Loucy (cell line): ENCODE results near the gene ABCC8.

ENCODE experiments used
- H2AFZ ChIP-seq: fragments of 200-600 bp; sonication (generic); 2 replicates; pipeline ENCODE4 v1.6.0; 2016; ENCODE audit warnings: antibody characterized with exemption, mild to moderate bottlenecking, low read length, moderate library complexity
- H3F3A ChIP-seq: fragments of 200-600 bp; 2 replicates; pipeline ENCODE4 v1.6.0; 2016; ENCODE audit warnings: antibody characterized with exemption, low read depth, mild to moderate bottlenecking
- H3K27me3 ChIP-seq: fragments of 200-600 bp; sonication (generic); 2 replicates; pipeline ENCODE4 v1.6.1; 2014; ENCODE audit warnings: low read length, mild to moderate bottlenecking; ENCODE audit not compliant: insufficient read depth, poor library complexity, severe bottlenecking
- H3K36me3 ChIP-seq: fragments of 200-600 bp; sonication (generic); 2 replicates; pipeline ENCODE4 v1.6.1; 2016; ENCODE audit warnings: low read length; ENCODE audit not compliant: insufficient read depth
- H3K4me1 ChIP-seq: fragments of 200-600 bp; sonication (generic); 2 replicates; pipeline ENCODE4 v1.5.1; 2014; ENCODE audit warnings: low read length, mild to moderate bottlenecking; ENCODE audit not compliant: insufficient read depth, poor library complexity, severe bottlenecking
- H3K4me2 ChIP-seq: fragments of 200-600 bp; sonication (generic); 2 replicates; pipeline ENCODE4 v1.6.0; 2014; ENCODE audit warnings: antibody characterized with exemption, low read length, low read depth, mild to moderate bottlenecking; ENCODE audit not compliant: poor library complexity, severe bottlenecking
- H3K4me3 ChIP-seq: fragments of 200-600 bp; sonication (generic); 2 replicates; pipeline ENCODE4 v1.5.1; 2014; ENCODE audit warnings: low read length, mild to moderate bottlenecking, mixed read lengths; ENCODE audit not compliant: poor library complexity, severe bottlenecking
- H3K79me2 ChIP-seq: fragments of 200-600 bp; sonication (generic); 2 replicates; pipeline ENCODE4 v1.6.1; 2014; ENCODE audit warnings: low read length; ENCODE audit not compliant: insufficient read depth
- H3K9ac ChIP-seq: fragments of 200-600 bp; sonication (generic); 2 replicates; pipeline ENCODE4 v1.6.0; 2014; ENCODE audit warnings: mild to moderate bottlenecking, low read depth, low read length, moderate library complexity; ENCODE audit not compliant: poor library complexity, severe bottlenecking
- H3K9me2 ChIP-seq: fragments of 200-600 bp; sonication (generic); replicated peaks from 2 replicates; pipeline ENCODE4 v1.6.1; 2016; ENCODE audit warnings: low read depth, low read length, mixed read lengths
- H3K9me3 ChIP-seq: fragments of 200-600 bp; sonication (generic); 2 replicates; pipeline ENCODE4 v1.6.1; 2014; ENCODE audit warnings: mild to moderate bottlenecking, antibody characterized with exemption, low read length, low read depth; ENCODE audit not compliant: insufficient read depth
- H4K20me1 ChIP-seq: fragments of 200-600 bp; sonication (generic); 2 replicates; pipeline ENCODE4 v1.6.0; 2014; ENCODE audit warnings: antibody characterized with exemption, low read length, mild to moderate bottlenecking; ENCODE audit not compliant: insufficient read depth, poor library complexity, severe bottlenecking
- EZH2phosphoT487 ChIP-seq: fragments of 200-600 bp; IDR thresholded peaks from 2 replicates; pipeline ENCODE4 v1.6.1; 2018; ENCODE audit warnings: antibody characterized with exemption, mild to moderate bottlenecking, moderate library complexity, borderline replicate concordance
- TF ChIP-seq, protein P1 (sequence below): fragments of 200-600 bp; sonication (generic); conservative IDR thresholded peaks from 2 replicates; pipeline ENCODE4 v1.5.1; 2014; ENCODE audit warnings: mild to moderate bottlenecking, antibody characterized with exemption, low read length

ABCC8 gene

DNA sequence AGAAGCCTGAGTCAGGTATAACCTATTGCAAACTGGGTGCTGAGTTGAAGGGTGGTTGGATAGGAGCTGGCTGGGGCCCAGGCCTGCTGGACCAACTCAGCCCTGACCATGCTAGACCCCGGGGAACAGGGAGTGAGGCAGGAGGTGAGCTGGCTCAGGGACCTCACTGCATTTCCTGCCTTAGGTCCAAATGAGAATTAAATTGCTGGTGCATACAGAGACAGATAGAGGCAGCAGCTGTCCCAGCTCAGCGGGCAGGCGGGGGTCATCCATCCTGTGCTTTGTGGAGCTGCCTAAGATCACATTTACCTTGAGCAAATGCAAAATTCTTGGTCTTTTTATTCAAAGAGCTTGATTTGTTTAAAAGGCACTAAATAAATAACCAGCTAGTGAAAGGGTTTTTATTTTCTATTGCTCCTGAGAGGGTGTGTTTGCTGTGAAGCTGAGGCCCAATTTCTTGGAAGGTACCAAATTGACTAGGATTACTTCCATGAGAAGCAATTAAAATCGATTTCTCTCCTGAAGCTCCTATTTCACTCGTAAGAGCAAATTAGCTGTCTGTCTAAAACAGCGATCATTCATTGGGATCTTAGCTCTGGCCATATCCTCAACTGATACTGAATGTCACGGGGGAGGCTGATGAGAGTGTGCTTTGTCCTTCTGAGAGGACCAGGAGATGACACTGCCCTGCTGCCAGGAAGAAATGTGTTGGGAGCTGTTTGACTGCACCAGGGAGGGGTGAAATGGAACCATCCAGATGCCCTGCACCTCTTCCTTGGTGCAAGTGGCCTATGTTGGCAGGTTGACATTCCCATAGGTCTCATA is 42.6 kb upstream of the ABCC8 start:
- Histone ChIP-seq H3K36me3 (no peaks in the 10 kb centered on the region), H3K9me2 (no peaks in the 10 kb centered on the region), H3K4me2 (no peak overlapping the region), H3K9me3 (no peaks in the 10 kb centered on the region), H3F3A (no peaks in the 10 kb centered on the region), H3K4me3 (no peak overlapping the region), H3K9ac (no peak overlapping the region), H3K27me3 (no peaks in the 10 kb centered on the region), H4K20me1 (no peaks in the 10 kb centered on the region), H3K79me2 (no peaks in the 10 kb centered on the region), H3K4me1 (no peaks in the 10 kb centered on the region), H2AFZ (no peak overlapping the region)
- TF ChIP-seq EZH2phosphoT487 = no peak
- TF ChIP-seq, protein P1, sequence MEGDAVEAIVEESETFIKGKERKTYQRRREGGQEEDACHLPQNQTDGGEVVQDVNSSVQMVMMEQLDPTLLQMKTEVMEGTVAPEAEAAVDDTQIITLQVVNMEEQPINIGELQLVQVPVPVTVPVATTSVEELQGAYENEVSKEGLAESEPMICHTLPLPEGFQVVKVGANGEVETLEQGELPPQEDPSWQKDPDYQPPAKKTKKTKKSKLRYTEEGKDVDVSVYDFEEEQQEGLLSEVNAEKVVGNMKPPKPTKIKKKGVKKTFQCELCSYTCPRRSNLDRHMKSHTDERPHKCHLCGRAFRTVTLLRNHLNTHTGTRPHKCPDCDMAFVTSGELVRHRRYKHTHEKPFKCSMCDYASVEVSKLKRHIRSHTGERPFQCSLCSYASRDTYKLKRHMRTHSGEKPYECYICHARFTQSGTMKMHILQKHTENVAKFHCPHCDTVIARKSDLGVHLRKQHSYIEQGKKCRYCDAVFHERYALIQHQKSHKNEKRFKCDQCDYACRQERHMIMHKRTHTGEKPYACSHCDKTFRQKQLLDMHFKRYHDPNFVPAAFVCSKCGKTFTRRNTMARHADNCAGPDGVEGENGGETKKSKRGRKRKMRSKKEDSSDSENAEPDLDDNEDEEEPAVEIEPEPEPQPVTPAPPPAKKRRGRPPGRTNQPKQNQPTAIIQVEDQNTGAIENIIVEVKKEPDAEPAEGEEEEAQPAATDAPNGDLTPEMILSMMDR = no peak

- Histone ChIP-seq H3F3A (no peaks in the 10 kb centered on the region), H3K9ac (no peak overlapping the region), H3K36me3 (no peaks in the 10 kb centered on the region), H3K27me3 (no peaks in the 10 kb centered on the region), H3K4me3 (no peak overlapping the region), H3K4me2 (no peak overlapping the region), H3K9me2 (no peaks in the 10 kb centered on the region), H2AFZ (no peak overlapping the region), H3K9me3 (no peaks in the 10 kb centered on the region), H3K79me2 (no peaks in the 10 kb centered on the region), H3K4me1 (no peaks in the 10 kb centered on the region), H4K20me1 (no peaks in the 10 kb centered on the region)
- TF ChIP-seq EZH2phosphoT487 = no peak
- TF ChIP-seq, protein P1 = no peak
Observed at GRCh38 chr11:17518366-17518765, 41.7 kb upstream of the ABCC8 start.

DNA sequence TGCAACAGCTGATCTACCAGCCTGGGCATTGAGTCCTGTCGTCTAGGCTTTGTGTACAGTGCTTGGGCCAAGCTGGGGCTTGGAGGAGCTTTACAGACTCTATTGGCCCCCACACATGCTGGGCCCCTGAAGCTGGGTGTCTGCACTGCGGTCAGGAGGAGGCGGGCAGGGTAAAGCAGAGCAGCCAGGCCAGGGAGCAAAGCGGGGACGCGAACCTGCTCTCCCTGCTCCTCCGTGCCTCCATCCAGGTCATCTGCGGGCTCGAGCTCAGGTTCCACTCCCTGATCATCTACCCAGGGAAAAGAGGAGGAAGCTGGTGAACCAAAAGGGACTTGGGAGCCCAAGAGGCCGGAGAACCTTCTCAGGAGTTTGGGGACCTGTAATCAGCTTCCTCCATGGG is 40.5 kb upstream of the ABCC8 start:
- no peak overlapping the region for H3K4me3 ChIP-seq
- no peaks in the 10 kb centered on the region for H3K9me2 ChIP-seq
- H2AFZ ChIP-seq = no peak overlapping the region
- H3F3A ChIP-seq = no peaks in the 10 kb centered on the region
- H3K9ac ChIP-seq = no peak overlapping the region
- H3K36me3 ChIP-seq = no peaks in the 10 kb centered on the region
- no peaks in the 10 kb centered on the region for H3K27me3 ChIP-seq
- no peaks in the 10 kb centered on the region for H3K79me2 ChIP-seq
- H3K4me1 ChIP-seq = no peaks in the 10 kb centered on the region
- H4K20me1 ChIP-seq = no peaks in the 10 kb centered on the region
- no peak overlapping the region for H3K4me2 ChIP-seq
- no peaks in the 10 kb centered on the region for H3K9me3 ChIP-seq
- no peak for TF ChIP-seq EZH2phosphoT487
- TF ChIP-seq, protein P1 = no peak
